ENCODE measurements around the gene SSTR1.

The SSTR1 gene

DNA sequence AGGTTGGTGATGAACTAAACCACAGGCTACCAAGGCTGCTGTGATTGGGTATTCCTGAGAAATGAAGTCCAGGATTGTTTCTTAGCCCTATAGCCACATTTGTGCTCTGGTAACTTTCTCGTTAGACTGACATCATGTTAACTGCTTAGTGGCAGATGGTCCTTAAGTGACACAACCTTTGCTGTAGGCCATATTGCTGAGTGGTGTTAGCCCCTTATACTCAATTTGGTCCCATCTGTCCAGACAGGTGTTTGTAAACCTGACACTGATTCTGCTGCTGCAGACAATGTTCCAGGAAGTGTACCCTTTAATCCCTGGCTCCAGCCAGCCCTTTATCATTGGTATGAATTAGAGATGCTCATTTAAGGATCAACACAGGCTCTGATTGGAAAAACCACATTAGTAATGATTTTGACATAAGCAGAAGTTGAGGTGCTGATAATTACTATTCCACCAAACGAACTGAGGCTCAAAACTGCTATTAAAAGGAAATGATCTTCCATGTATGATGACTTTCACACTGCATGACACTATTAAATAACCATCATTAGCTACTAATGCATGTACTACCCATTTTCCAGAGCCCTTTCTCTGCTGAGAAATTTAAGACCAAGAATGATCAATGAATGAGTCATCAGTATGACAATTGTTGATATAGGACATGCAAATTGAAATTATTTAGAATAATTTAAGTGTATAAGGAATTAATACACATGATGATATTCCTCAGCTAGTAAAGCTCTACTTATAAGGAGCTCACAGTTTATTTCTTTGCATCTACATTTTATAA, 3.6 kb upstream of the SSTR1 start:
- no peak for DNase-seq

DNA sequence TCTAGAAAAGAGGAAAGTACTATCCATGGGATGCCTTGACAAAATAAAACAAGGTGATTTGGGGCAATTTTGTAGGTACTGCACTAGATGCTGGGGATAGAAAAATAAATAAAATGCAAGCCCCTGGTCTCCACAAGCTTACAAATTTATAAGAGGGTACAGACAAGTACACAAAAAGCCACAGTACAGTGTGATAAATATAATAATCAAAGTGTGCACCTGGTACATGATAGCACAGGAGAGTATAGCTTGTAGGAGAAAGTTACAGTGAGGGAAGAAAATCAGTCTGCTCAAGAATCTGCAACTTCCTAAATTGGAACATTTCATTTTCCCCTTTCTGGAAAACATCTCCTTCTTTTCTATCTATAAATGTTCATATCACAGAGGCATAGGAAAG, 3.0 kb upstream of the SSTR1 start:
- no peak for DNase-seq

GRCh38 chr14:38205119-38205813, 2.4 kb upstream of the SSTR1 start:
- DNase-seq, result no peak

GRCh38 chr14:38205949-38206665, 1.6 kb upstream of the SSTR1 start:
- no peak for DNase-seq

DNA sequence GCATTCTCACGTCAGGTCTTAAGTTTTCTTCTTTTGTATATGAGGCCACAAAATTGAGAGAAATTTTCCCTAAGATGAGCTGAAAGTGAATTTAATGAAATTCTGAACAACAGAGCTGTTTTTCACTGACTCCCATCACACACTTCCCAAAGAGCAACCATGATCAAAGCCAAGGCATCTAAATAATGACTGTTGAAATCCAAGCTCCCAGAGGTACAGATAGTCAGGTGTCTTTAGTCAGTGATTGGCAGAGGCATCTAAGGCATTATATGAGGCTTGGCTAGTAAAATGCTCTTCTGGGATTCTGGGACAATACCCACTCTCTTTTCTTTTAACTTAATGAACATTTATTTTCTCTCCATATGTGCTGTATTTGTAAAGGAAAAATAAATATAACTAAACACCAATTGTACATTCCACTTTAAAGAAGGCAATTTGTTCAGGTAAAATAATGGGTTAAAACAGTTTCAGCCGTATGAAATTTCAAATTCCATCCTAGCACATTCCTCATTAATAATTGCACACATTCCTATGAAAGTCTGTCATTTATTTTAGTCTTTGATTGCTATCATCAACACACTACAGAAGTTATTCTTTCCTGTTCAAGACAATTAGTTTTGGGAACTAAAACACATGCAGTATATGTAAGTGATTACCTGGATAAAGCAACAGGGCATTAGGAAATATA, 871 bp upstream of the SSTR1 start:
- DNase-seq, result no peak

DNA sequence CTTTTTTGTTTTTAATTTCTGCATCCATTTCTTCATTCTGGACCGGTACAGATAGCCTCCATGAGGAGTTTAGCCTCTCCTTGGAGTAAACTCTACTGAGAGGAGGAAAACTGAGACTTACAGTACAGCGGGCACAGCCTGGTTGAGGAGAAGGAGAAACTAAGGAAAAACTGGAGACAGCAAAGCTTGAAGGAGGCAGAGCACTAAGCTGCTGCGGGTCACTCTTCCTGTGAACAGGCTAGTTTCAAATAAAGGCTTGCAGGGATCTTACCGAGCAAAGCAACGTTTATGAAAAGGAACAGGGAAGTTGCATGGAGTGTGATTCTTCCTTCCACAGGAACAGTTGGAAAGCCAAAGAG, 348 bp upstream of the SSTR1 start:
- DNase-seq, result no peak

GRCh38 chr14:38208618-38209562, 1.2 kb downstream of the SSTR1 start:
- DNase-seq, result no peak

- no peak for DNase-seq
Measured at GRCh38 chr14:38209572-38210557, 2.2 kb downstream of the SSTR1 start.

GRCh38 chr14:38210587-38211216, 3.0 kb downstream of the SSTR1 start:
- no peak for DNase-seq

DNA sequence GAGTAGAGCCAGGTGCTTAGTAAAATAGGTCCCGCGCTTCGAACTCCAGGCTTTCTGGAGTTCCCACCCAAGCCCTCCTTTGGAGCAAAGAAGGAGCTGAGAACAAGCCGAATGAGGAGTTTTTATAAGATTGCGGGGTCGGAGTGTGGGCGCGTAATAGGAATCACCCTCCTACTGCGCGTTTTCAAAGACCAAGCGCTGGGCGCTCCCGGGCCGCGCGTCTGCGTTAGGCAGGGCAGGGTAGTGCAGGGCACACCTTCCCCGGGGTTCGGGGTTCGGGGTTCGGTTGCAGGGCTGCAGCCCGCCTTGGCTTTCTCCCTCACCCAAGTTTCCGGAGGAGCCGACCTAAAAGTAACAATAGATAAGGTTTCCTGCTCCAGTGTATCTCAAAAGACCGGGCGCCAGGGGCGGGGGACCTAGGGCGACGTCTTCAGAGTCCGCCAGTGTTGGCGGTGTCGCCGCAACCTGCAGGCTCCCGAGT, 3.6 kb downstream of the SSTR1 start:
- no peak for DNase-seq

DNA sequence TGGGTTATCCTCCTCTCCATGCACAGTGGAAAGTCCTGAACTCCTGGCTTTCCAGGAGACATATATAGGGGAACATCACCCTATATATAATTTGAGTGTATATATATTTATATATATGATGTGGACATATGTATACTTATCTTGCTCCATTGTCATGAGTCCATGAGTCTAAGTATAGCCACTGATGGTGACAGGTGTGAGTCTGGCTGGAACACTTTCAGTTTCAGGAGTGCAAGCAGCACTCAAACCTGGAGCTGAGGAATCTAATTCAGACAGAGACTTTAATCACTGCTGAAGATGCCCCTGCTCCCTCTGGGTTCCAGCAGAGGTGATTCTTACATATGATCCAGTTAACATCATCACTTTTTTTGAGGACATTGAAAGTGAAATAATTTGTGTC, 4.4 kb downstream of the SSTR1 start:
- DNase-seq, result no peak

- no peak for DNase-seq
Measured at GRCh38 chr14:38213001-38213400, 5.3 kb downstream of the SSTR1 start.

GRCh38 chr14:38217553-38217952, 9.8 kb downstream of the SSTR1 start:
- DNase-seq, result no peak

- DNase-seq, result no peak
Measured at GRCh38 chr14:38221077-38221476, 13.4 kb downstream of the SSTR1 start.

DNA sequence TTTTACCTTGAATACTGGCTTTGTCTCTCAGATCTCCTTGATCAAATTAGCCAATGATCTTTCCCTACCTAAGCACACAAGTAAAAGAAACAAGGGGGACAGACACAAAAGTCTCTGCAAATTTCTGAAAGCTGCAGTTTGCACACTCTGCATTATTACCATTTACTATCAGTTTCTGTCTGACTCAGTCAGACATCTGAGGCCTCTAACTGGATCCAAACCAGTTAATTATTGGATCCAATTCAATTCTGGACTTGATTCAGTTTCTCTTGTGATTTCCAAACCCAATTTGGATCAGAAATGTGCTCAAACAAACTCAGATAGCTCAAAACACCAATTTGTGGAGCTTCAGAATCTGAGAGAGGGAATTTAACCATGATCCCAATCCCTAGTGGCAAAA, 16.6 kb downstream of the SSTR1 start:
- no peak for DNase-seq

- no peak for DNase-seq
Measured at GRCh38 chr14:38225946-38226345, 18.2 kb downstream of the SSTR1 start.

GRCh38 chr14:38226366-38226765, 18.7 kb downstream of the SSTR1 start:
- DNase-seq, result no peak

DNA sequence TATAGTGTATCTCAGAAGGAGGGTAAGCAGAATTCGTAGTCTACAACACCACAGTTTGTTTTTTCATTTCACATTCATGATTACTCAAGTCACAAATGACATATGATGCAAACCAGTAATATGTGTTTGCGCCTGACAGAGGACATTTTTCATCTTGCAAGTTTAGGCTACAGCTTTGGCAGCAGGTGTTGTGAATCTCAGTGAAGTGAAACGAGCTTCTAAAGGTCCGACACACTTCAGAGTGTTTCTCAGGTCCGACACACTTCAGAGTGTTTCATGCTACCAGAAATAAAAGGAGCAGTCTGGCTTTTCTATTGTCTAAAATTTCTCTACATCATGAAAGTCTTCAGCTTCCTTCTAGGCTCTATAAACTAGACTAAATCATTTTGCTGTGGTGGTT, 25.5 kb downstream of the SSTR1 start:
- DNase-seq, result no peak

DNA sequence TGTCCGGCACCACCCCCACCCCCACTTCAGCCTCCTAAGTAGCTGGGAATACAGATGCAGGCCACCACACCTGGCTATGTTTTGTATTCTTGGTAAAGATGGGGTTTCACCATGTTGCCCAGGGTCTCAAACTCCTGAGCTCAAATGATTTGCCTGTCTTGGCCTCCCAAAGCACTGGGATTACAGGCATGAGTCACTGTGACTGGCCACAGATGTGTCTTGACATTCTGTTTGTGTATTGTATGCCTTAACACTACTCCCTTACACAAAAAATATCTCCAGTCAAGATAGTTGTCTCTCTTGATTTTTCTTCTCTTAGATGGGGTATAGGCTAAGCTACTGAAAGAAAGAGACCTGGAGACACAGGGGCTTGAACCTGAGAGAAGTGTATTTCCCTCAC, 30.6 kb downstream of the SSTR1 start:
- DNase-seq, result no peak

DNA sequence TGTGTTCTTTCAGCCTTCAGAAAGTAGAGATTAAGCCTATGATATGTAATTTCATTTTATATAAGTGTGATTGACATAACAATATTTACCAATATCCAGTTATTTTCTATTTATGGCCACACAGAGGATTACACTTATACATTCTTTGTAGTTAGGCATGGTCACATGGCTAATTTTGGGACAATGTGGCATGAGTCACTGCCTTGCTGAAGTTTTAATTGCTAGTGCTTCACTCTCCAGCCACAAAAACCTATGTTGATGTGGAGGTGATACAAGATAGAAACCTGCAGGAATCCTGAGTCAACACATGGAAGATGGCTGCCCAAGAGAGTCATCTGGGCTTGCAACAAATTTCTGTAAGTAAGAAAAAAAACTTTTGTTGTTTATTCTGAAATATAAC, 31.2 kb downstream of the SSTR1 start:
- no peak for DNase-seq
